SW480 (cell line): ENCODE data around the gene TIMP2.
A peak's percentile ranks its signal among the peaks of the same experiment; 100 is the strongest.

Experiments
- DNase-seq: peaks from one replicate; pipeline ENCODE4 v3.0.0-alpha.2; 2016; ENCODE audit warnings: low spot score

The TIMP2 gene

DNA sequence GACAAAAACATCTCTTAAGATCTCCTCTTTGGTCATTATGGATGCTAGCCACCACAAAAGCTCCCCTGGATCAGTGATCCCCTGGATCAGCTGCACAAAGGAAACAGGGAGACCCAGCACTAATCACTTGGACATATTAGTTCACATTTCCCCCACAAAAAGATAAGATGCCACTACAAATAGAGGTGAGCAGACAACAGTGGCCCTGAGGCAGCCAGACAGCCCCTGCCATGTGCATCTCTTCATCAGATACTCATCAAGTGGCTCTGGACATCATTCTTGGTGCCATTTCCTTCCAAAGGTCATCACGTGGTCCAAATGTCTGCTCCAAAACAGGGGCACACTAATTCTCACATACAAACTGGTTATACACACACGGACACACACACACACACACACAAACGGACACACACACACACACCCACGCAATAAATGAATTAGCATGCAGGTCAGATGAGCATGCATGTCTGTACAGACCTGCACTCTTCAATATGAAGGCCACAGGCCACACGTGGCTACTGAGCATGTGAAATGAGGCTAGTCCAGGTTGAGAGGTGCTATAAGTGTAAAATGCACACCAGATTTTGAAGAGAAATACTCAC is 88.7 kb downstream of the TIMP2 start:
- DNase-seq: no peak

DNA sequence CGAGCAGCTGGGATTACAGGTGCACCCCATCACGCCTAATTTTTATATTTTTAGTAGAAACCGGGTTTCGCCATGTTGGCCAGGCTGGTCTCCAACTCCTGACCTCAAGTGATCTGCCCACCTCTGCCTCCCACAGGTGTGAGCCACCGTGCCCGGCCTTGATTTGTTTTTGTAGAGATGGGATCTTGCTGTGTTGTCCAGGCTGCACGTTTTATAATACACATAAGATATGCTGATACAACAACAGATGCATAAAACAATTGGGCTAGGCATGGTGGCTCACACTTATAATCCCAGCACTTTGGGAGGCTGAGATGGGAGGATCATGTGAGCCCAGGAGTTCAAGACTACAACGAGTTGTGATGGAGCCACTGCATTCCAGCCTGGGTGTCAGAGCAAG is 90.6 kb downstream of the TIMP2 start:
- DNase-seq: no peak

DNA sequence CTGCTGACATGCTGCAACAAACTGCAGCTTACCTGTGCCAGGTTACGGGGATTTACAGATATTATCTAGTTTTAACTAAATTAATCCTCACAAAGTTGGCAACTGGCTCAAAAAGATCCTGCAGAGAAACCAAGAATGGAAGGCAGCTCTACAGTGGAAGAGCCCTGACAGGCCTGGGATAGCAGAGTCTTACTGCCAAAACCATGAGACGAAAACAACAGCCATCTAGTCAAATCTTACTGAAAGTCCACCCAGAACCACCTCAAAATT is 92.7 kb downstream of the TIMP2 start:
- DNase-seq: no peak

DNA sequence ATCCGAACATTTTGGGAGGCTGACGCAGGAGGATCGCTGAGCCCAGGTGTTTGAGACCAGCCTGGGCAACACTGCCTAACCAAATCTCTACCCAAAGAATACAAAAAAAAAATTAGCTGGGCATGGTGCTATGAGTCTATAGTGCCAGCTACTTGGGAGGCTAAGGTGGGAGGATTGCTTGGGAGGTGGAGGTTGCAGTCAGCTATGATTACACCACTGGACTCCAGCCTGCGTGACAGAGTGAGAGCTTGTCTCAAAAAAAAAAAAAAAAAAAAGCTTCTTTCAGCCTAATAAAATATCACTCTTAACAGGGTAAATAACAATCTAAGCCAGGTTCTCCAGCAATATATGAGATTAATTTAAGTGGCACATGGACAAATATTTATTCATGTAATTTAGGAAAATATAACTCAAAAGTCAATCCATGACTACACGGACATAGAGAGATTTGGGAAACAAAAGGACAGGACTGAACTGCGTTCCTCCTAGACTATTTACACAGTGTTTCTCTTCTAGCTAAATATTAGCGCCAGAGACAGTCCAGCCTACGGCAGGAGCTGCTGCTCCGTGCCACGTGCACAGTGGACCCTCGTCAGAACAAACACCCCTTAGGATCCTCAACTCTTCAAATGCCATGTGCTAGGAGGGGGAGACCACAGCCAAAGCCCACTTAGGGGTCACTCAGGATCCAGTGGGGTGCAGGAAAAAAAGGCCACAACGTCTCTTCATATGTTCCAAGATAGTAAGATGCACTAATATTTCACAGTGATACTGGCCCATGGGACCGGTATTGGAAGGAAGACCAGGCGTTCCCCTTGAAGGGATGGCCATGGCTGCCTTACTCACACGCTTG is 93.3 kb downstream of the TIMP2 start:
- no peak for DNase-seq

DNA sequence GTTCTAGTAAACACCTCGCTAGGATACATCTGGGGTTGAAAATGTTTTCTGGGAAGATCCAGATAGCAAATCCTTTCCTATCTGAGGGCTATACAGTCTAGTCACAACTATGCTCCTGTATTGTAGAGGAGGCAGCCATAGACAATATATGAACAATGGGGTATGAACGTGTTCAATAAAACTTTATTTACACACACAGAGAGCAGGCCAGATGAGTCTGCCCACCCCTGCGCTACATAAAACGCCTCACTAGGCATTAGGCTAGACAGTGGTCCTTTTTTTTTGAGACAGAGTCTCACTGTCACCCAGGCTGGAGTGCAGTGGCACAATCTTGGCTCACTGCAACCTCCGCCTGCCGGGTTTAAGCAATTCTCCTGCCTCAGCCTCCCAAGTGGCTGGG is 95.7 kb downstream of the TIMP2 start:
- DNase-seq: no peak

DNA sequence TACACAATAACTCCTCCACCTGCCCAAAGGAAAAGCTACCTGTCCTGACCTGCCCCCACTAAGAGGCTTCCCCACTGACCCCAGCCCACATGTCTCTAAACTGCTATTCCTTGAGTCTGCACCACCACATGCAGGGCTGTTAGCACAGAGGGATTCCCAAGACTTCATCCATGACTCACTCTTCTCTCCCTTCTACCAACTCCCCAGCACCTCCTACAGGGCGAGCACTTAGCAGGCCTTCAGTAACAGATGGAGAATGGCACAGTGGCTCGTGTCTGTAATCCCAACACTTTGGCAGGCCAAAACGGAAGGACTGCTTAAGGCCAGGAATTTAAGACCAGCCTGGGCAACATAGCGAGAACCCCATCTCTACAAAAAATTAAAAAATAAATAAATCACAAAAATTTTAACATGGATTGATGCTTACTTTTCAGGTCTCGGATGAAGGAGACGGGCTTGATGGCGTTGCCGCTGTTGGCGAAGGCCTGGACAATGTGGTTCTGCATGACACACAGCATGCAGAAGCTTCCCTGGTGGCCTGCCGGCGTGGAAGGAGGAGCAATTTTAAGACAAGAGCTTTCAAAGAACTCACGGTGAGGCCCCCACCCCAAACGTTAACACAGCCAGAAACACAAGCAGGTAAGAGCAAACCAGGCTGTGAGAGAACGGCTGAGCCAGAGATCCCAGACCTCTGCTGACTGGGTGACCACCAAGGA is 96.6 kb downstream of the TIMP2 start:
- DNase-seq: peak; percentile 19

DNA sequence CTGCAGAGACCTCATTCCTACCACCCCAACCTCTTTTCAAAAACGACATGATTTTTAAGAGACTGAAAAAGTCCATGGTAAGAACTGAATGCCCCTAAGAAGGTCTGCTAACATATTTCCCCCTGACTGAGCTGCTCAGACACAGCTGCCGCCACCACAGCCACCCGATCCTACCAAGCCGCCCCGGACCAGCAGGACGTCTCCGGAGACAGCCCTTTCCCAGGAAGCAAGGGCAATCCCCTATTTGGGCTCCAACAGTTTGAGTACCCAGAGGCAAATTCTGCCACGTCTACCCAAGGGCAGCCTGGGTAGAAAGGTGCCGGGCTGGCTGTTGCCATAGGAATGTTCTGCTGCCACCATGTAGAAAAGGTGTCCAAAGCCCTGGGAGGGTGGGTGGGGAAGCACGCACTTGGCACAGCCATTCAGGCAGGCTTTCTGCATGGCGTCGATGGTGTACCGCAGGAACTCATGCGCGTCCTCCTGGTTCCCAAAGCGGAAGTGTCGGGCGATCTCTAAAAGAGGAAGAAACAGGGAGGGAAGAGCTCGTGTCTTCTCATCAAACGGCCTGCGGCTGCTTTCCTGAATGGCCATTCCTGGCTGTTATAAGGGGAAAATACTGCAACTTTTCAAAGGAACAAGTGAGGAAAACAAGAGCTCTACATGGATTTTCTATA is 98.2 kb downstream of the TIMP2 start:
- DNase-seq: no peak

DNA sequence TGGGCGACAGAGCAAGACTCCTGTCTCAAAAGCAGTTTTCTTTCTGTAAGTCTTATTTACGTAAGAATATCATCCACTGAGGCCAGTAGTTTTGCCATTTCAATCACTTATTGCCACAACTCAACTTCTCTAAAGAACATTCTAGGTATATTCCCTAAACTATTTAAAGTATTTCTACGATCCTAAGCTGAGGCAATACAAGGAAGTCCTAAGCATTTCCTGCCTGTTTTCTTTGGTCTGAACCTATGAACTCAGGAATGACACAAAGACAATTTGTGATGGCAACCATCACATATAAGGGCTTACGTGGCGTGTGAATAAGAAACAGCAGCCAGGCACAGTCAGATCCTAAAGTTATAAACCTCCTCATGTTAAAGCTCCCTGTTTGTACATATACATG is 98.8 kb downstream of the TIMP2 start:
- no peak for DNase-seq

DNA sequence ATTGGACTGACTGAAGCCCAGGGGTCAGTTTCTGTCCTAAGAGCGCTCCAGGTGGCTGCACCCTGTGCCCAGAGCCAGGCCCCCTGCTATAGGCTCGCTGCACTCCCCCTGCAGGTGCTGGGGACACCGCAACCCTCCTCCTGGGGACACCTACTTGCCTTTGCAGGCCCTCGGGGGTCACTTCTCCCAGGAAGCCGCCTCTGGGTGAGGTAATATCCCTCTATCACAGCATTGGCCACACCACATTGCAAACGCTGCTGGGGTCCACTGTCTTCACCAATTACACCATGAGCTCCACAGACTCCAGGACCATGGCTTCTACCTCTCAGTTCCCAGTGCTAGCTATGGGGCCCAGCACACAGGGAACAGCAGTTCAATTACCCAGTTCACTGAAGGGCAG is 99.5 kb downstream of the TIMP2 start:
- DNase-seq: no peak

DNA sequence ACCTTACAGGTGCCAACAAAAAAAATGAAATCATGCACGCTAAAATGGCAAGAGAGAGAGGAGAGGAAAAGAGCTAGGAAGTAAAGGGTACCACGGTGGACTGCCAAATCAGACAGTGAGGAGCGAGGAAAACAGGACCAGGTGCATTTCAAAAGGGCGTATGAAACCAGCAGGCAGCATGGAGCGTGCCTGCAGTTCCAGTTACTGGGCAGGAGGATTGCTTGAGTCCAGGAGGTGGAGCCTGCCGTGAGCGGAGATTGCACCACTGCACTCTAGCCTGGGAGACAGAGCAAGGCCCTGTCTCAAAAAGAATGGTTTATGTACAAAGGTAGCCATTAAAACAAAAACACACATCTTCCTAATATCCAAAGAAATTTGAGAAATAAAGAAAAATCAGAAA is 100.9 kb downstream of the TIMP2 start:
- no peak for DNase-seq

DNA sequence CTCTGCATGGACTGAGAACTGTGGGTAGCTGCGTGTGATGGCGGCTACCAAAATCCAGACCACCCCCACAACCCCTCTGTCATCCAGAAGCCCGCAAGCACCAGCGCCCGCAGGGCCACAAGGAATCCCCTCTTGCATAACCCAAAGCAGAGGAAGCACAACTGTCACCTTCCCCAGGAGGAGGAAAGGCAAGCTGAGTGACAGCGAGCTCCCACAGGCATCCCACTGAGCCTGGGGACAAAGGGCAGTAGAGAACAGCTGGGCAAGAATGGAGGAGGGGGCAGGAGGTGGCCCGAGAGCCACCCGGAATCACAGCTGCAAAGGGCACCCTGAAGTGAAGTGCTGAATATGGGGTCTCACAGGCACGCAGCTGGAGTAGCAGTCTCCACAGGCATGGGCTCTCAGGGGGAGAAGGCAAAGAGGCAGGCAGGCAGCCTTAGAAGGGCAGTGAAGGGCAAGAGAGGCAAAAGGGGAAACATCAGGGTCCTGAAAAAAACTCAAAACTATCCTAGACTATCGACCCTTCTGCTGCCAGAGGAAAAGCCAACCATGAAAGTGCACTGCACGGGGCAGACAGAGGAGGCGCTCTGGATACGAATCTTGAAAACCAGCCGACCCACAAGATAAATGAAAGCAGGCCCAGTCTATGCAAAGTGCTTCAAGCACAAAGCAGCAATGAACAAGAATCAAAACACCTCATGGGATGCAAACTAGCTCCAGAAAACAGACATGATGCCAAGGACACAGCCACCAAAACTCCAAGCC is 101.7 kb downstream of the TIMP2 start:
- no peak for DNase-seq

DNA sequence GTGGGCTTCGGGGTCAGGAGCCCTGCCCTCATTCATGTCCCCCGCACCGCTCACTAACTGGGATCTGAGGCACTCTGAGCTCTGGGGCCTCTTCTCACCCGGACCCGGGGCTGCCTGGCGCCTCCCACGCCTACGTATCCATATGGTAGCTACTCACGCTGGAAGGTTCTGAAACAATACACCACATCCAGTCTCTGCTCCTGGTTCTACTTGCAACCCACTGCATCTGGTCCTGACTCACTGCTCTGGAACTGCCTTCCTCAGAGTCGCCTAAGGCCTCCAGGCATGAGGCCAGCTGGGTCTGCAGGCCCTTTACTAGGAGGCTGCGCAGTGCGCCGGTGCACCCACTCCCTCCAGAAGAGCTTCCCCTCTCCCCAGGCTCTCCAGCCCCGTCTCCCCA is 102.6 kb downstream of the TIMP2 start:
- no peak for DNase-seq

DNA sequence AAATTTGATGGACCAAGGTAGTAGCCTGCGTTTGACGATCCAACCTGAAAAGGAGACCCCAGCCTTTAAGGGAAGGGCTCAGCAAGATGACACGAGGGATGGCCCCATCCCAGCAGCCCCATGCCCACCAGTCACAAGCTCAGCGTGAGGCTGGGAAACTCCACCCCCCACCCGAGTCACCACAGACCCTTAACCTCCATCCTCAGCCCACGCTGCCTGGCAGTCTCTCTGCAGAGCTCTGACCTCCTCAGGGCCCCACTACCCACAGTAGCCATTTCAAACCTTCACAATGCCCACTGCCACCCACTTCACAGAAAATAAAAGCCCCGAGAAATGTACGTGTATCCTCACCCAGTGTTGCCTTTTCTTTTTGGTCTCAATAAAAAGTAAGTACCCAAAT is 103.2 kb downstream of the TIMP2 start:
- no peak for DNase-seq

DNA sequence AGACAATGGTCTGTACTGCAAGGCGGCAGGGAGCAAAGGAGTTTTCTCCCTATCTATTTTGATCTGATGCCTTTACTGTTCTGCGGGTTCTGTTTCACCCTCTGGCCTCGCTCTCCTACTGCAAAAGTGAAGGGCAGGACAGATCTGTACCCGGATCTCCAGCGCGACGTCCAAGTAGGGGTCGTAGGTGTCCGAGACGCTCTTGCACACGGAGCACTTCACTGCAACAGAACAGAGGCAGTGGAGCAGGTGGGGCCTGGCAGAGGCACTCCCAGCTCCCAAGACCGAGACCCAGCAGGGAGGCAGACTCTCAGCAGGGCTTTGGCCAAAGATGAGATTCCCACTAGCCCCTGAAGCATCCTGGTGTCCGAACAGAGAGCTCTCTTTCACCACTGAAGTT is 104.3 kb downstream of the TIMP2 start:
- DNase-seq: no peak

DNA sequence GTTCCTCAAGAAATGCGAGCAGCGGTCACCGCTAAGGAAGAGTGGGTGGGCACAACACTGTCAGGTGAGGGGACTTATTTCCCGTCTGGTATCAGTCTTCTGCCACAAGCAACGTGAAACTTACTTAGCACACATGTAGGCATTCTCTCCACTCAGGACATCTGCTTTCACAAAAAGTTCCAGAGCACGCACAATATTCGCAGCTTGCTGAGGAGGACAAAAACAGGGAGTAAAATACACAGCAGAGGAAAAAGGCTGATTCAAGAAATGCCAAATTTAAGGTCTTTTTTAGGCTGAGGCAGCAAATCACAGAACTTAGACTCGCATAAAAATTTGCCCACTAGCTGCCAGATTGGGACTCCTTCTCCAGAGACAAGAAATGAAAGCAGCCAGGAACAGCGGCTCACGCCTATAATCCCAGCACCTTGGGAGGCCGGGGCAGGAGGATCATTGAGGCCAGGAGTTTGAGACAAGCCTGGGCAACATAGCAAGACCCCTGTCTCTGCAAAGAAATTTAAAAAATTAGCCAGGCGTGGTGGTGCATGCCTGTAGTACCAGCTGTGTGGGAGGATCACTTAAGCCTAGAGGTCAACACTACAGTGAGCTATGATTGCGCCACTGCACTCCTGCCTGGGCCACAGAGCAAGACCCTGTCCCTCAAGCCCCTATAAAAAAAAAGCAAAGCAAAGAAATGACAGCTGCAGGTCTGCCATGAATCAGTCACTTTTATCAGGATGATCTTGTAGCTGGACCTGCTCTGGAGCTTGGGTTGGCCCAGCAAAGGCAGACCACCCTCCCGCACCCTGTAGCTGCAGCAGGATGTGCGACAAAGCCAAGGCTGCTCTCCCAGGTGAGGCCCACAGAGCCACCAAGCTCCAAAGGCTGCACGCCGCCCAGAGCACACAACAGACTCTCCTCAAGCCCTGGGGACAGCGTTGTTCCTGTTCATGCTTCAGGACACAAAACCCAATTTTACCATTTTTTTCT is 105.1 kb downstream of the TIMP2 start:
- DNase-seq: no peak

DNA sequence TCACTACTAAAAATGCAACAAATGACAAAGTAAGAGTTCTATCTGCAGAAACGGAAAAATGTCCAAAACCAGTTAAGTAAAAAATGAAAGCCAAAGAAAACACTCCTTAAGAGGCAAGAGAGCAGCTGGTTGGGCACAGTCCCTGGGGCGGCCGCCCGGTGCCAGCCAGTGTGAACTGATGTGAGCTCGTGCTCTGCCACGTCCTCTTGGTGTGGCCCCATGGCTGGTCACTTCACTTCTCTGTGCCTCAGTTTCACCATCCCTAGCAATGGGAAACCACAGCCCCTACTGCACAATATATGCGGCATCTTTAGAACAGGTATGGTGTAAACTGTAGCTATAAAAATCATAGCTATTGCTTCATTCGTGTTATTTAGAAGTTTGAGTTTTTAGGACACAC is 105.8 kb downstream of the TIMP2 start:
- DNase-seq: no peak

DNA sequence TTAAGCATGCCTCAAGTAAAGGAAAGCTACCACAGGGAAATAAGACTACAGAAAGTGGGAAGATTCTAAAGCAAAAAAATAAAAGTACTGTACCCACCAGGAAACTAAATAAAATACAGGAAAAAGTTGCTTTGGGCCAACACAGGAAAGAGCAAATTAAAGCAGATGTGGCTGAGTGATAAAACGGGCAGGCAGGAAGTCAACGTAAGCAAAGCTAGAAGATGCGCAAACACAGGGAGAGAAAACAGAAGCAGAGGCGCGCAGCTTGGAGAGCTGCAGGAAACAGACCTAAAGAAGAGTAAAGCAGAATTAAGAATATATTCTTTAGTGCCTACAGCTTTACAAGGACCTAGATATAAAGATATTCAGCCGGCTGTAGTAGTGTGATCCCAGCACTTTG is 106.3 kb downstream of the TIMP2 start:
- no peak for DNase-seq

DNA sequence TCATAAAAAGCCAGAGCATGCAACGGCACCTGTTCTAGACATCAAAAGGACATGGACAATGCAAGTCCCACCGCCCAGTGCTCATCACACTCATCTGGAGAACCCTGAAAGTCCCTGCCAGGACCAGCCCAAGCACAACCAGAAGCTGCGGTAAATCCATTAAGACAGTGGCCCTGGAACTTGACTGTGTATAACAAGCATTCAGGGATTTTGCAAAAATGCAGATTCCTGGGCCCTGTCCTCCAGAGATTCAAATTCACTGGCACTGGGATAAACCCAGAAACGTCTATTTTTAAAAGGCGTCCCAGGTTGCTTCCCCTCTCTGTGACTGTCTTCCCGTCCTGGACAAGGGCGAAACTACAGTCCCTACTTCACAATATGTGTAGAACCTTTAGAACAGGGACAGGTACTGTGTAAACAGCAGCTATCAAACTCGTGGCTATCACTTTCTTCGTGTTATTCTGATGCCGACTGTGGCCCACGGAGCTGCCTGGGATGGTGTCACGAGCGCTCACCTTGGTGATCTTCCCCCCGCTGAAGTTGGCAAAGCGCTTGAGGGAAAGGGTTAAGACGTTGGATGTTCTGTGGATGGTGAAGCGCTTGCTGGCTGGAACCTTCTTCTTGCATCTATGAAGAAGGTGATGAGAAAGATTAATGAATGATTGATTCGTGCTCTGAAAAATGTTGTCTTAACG is 106.9 kb downstream of the TIMP2 start:
- DNase-seq: no peak

DNA sequence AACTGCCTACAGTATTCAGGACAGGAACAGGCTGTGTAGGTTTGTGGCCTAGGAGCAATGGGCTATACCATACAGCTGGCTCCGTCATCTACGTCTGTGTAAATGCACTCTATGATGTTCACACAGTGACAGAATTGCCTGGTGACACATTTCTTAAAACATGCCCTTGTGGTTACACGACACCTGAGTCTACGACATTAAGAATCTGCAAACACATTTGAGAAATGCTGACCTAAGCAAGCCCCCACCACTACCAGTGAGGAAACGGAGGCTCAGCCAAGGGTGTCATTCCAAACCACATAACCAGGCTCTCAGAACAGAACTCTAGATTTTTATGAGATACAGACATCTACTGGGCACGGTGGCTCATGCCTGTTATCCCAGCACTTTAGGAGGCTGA is 108.1 kb downstream of the TIMP2 start:
- no peak for DNase-seq

DNA sequence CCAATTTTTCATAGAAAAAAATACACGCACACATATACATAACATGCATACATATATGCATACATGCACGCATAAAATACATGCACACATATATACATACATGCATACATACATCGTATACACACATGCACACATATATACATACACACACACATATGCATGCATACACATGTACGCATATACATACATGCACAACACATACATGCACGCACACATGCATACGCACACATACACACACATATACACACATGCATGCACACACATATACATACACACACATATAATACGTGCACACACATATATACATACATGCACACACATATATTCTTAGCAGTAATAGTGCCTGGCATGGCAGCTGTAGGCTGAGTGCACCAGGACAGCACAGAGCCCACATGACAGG is 109.5 kb downstream of the TIMP2 start:
- DNase-seq: no peak
